ENCODE results near the gene CEP131.
A peak's percentile ranks its signal among the peaks of the same experiment; 100 is the strongest.

Gene CEP131

DNA sequence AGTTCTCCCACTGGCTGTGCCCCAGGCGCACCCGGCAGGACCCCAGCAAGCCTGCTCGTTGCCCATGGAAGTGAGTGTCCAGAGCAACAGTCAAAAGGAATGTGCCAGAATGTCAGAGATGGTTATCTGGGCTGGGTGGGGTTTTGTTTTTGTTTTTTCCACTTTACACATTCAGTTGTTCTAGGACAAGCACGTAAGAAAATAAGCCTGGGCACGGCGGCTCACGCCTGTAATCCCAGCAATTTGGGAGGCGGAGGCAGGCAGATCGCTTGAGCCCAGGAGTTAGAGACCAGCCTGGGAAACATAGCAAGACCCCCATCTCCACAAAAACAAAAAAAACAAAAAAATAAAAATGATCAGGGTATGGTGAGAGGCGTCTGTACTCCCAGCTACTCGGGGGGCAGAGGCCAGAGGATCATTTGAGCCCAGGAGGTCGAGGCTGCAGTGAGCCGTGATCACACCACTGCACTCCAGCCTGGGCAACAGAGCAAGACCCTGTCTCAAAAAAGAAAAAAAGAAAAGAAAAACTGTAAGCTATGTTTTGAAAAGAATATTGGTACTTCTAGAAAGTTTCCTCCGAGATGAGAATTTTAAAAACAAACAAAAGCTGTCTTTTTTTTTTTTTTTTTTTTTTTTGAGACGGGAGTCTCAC, 24.7 kb upstream of the CEP131 start:
- CTCF ChIA-PET = interaction anchor here (0.6 to 0.7 kb wide), 2 partner anchors 105 to 263 kb away, joined by 3 to 4 read pairs; no protein-coding TSS in a partner anchor
- Histone ChIP-seq H3K36me3 (ENCODE audit: control insufficient read depth in 2 of 2, insufficient read depth in 1 of 2, low read length in 2 of 2) (peaks cover 0 to 53% of the 10 kb centered on the region in 2 experiments; a peak in 1 of 3 replicates), H3K4me3 (ENCODE audit: low read depth, low read length) (no peak overlapping the region), H3K9me3 (ENCODE audit: control insufficient read depth, insufficient read depth, low read depth, low read length) (no peaks in the 10 kb centered on the region), H3K27ac (ENCODE audit: extremely low read depth, low read depth, low read length) (no peak overlapping the region), H3K4me1 (ENCODE audit: control insufficient read depth, insufficient read depth, low read length) (no peaks in the 10 kb centered on the region)
- TF ChIP-seq ZNF121 (tag by site-specific recombination; IDR thresholded peaks at IDR 0.05) = peak; percentile 83
- no peak for TF ChIP-seq ZNF544 (tag by site-specific recombination; IDR thresholded peaks at IDR 0.05)
- POLR2A ChIA-PET = interaction anchor here (0.6 to 1.2 kb wide), 6 partner anchors 8 to 455 kb away, joined by 3 to 6 read pairs (median 4); partner anchors contain the start of genes CEP131, NDUFAF8 and TEPSIN

DNA sequence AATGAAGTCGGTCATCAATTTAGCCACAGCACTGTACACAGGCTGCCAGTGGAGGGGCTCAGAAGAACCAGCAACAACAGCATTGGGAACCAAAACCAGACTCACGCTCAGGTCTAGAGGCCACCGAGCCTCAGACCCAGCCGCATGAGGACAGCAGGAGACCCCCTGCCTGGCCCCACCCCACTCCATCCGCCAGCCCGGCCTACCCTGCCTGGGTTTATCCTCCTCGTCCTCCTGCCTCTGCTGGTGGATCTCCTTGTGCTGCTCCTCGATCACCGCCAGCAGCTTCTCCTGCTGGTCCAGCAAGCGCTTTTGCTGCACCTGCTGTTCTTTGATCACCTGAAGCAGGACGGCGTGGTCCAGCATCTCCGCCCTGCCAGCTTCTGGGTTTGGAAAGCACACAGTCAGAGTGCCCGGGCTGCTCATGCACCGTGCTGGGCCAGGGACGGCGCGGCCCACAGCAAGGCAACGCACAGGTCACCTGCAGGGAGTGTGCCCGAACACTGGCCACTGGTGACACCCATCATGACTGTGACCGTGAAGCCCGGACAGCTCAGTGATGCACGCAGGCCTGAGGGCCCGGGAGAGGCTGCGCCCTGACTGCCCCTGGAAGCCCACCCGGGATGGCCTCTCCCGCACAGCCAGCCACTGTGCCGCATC, 24.0 kb upstream of the CEP131 start:
- H3K36me3 ChIP-seq (ENCODE audit: control insufficient read depth in 2 of 2, insufficient read depth in 1 of 2, low read length in 2 of 2) = peaks cover 0 to 52% of the 10 kb centered on the region in 2 experiments; a peak in 1 of 3 replicates
- CTCF ChIA-PET = interaction anchor here (0.6 kb wide), 1 partner anchor 262 kb away, joined by 3 read pairs; no protein-coding TSS in a partner anchor
- POLR2A ChIA-PET = interaction anchor here (0.6 to 1.4 kb wide), 3 partner anchors 148 to 271 kb away, joined by 3 read pairs; partner anchors contain the start of gene BAHCC1
- H3K9me3 ChIP-seq (ENCODE audit: control insufficient read depth, insufficient read depth, low read depth, low read length) = no peaks in the 10 kb centered on the region
- TF ChIP-seq KLF1 (tag by site-specific recombination; IDR thresholded peaks at IDR 0.05) = no peak
- no peak for TF ChIP-seq ZNF274 (IDR thresholded peaks at IDR 0.05; ENCODE audit: low read length)
- TF ChIP-seq ZNF274 (tag by site-specific recombination; IDR thresholded peaks at IDR 0.05; ENCODE audit: borderline replicate concordance) = no peak
- no peak for TF ChIP-seq ZBTB21 (tag by site-specific recombination; IDR thresholded peaks at IDR 0.05)
- TF ChIP-seq ZNF837 (tag by site-specific recombination; IDR thresholded peaks at IDR 0.05) = peak; percentile 34; the same call in 1 of the 2 replicates
- TF ChIP-seq, protein P1, sequence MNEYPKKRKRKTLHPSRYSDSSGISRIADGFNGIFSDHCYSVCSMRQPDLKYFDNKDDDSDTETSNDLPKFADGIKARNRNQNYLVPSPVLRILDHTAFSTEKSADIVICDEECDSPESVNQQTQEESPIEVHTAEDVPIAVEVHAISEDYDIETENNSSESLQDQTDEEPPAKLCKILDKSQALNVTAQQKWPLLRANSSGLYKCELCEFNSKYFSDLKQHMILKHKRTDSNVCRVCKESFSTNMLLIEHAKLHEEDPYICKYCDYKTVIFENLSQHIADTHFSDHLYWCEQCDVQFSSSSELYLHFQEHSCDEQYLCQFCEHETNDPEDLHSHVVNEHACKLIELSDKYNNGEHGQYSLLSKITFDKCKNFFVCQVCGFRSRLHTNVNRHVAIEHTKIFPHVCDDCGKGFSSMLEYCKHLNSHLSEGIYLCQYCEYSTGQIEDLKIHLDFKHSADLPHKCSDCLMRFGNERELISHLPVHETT (tag by site-specific recombination; IDR thresholded peaks at IDR 0.05) = no peak
- TF ChIP-seq ZNF426 (tag by site-specific recombination; IDR thresholded peaks at IDR 0.05) = no peak
- no peak overlapping the region for H3K4me3 ChIP-seq (ENCODE audit: low read depth, low read length)
- no peak overlapping the region for H3K27ac ChIP-seq (ENCODE audit: extremely low read depth, low read depth, low read length)
- no peaks in the 10 kb centered on the region for H3K4me1 ChIP-seq (ENCODE audit: control insufficient read depth, insufficient read depth, low read length)

DNA sequence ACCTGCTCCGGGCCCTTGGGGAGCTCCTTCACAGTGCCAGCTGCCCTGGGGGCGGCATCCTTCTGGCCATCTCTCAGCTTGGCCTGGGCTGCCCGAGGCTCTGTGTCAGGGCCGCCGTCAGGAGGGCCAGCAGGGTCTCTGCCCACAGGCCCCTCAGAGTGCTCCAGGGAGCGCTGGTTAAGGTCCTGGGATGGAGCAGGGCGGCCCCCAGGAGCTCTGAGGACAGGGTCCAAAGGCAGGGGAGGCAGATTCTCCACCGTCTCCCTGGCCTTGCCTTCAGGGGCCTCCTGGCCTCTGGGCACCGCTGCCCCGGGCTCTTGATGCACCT, 23.5 kb upstream of the CEP131 start:
- H3K36me3 ChIP-seq (ENCODE audit: control insufficient read depth in 2 of 2, insufficient read depth in 1 of 2, low read length in 2 of 2) = peaks cover 0 to 51% of the 10 kb centered on the region in 2 experiments; a peak in 1 of 3 replicates
- no peaks in the 10 kb centered on the region for H3K9me3 ChIP-seq (ENCODE audit: control insufficient read depth, insufficient read depth, low read depth, low read length)
- TF ChIP-seq ZNF529 (tag by site-specific recombination; IDR thresholded peaks at IDR 0.05; ENCODE audit: insufficient replicate concordance) = no peak
- TF ChIP-seq ZNF571 (tag by site-specific recombination; IDR thresholded peaks at IDR 0.05) = no peak
- TF ChIP-seq ZNF214 (tag by site-specific recombination; IDR thresholded peaks at IDR 0.05; ENCODE audit: borderline replicate concordance) = no peak
- no peak for TF ChIP-seq ZNF610 (tag by site-specific recombination; IDR thresholded peaks at IDR 0.05; ENCODE audit: borderline replicate concordance)
- no peak for TF ChIP-seq KLF1 (tag by site-specific recombination; IDR thresholded peaks at IDR 0.05)
- no peak for TF ChIP-seq ZNF211 (tag by site-specific recombination; IDR thresholded peaks at IDR 0.05; ENCODE audit: low read depth)
- ChIA-PET POLR2A (interaction anchor here (0.6 to 1.4 kb wide), 3 partner anchors 149 to 271 kb away, joined by 3 read pairs; partner anchors contain the start of gene BAHCC1), CTCF (no interaction called here)
- no peaks in the 10 kb centered on the region; the same call in 1 of the 2 replicates for H3K4me1 ChIP-seq (ENCODE audit: control insufficient read depth, insufficient read depth, low read length)
- no peak overlapping the region for H3K4me3 ChIP-seq (ENCODE audit: low read depth, low read length)
- H3K27ac ChIP-seq (ENCODE audit: extremely low read depth, low read depth, low read length) = no peak overlapping the region
